ENCODE data around the gene CADM1. TPM values are rescaled to one million over a fixed set of nuclear protein-coding genes. Genes with fewer than 3 reads are reported as not detected.

CADM1 gene
- total and polyA plus RNA-seq, 10 of the 15 experiments (the other 5 are each of a cell fraction or from before 2014, with no cell fraction given): 0.03 to 0.48 (median 0.15) TPM; not detected in 3

GRCh38 chr11:115460512-115460911 is 43.7 kb downstream of the CADM1 start:
- Histone ChIP-seq H3K79me2 (ENCODE audit: control insufficient read depth, insufficient read depth, low read length) (no peaks in the 10 kb centered on the region), H3K9ac (ENCODE audit: control insufficient read depth, insufficient read depth, low read length) (no peak overlapping the region), H4K20me1 (ENCODE audit: control insufficient read depth, insufficient read depth) (no peaks in the 10 kb centered on the region), H3K4me3 (no peak overlapping the region), H3K27me3 (replicated peaks in 1 of 2; ENCODE audit: control insufficient read depth in 2 of 2, insufficient read depth in 2 of 2, low read length in 1 of 2) (peaks cover 0 to 6% of the 10 kb centered on the region in 2 experiments; a peak in 1 of 4 replicates), H3K27ac (ENCODE audit: control insufficient read depth, insufficient read depth) (no peak overlapping the region), H3K4me1 (ENCODE audit: control insufficient read depth, insufficient read depth, low read length) (no peaks in the 10 kb centered on the region), H3K36me3 (ENCODE audit: control insufficient read depth in 2 of 2, insufficient read depth in 2 of 2, low read length in 1 of 2) (no peaks in the 10 kb centered on the region), H3K4me2 (ENCODE audit: control insufficient read depth, insufficient read depth) (no peak overlapping the region), H3K9me3 (replicated peaks; ENCODE audit: control insufficient read depth, insufficient read depth, low read length) (no peaks in the 10 kb centered on the region), H2AFZ (ENCODE audit: control insufficient read depth, low read depth, low read length) (no peak overlapping the region)
- 96% methylated on average over 1 of the region's 1 CpG for WGBS (ENCODE audit: insufficient coverage, insufficient replicate concordance, low lambda C conversion rate, missing lambda C conversion rate)
- FAIRE-seq: no peak
- no TSS peak for BruUV-seq (replicated peaks)
- no peak for DNase-seq (ENCODE audit: low read depth, low spot score)
- ChIA-PET SMC1A (ENCODE audit: uncharacterized antibody, unreplicated experiment) (no interaction called here), CTCF (no interaction called here), RAD21 (ENCODE audit: unreplicated experiment) (no interaction called here), POLR2A (no interaction called here)
- TF ChIP-seq, protein P1, sequence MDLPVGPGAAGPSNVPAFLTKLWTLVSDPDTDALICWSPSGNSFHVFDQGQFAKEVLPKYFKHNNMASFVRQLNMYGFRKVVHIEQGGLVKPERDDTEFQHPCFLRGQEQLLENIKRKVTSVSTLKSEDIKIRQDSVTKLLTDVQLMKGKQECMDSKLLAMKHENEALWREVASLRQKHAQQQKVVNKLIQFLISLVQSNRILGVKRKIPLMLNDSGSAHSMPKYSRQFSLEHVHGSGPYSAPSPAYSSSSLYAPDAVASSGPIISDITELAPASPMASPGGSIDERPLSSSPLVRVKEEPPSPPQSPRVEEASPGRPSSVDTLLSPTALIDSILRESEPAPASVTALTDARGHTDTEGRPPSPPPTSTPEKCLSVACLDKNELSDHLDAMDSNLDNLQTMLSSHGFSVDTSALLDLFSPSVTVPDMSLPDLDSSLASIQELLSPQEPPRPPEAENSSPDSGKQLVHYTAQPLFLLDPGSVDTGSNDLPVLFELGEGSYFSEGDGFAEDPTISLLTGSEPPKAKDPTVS (IDR thresholded peaks at IDR 0.05; ENCODE audit: low read depth, low read length): no peak
- TF ChIP-seq, protein P2, sequence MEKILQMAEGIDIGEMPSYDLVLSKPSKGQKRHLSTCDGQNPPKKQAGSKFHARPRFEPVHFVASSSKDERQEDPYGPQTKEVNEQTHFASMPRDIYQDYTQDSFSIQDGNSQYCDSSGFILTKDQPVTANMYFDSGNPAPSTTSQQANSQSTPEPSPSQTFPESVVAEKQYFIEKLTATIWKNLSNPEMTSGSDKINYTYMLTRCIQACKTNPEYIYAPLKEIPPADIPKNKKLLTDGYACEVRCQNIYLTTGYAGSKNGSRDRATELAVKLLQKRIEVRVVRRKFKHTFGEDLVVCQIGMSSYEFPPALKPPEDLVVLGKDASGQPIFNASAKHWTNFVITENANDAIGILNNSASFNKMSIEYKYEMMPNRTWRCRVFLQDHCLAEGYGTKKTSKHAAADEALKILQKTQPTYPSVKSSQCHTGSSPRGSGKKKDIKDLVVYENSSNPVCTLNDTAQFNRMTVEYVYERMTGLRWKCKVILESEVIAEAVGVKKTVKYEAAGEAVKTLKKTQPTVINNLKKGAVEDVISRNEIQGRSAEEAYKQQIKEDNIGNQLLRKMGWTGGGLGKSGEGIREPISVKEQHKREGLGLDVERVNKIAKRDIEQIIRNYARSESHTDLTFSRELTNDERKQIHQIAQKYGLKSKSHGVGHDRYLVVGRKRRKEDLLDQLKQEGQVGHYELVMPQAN (conservative IDR thresholded peaks at IDR 0.05): no peak
- TF ChIP-seq MAX (IDR thresholded peaks at IDR 0.05; ENCODE audit: low read depth, low read length) (no peak), STAT3 (IDR thresholded peaks at IDR 0.05; ENCODE audit: low read depth, low read length) (no peak), EZH2 (IDR thresholded peaks at IDR 0.05; ENCODE audit: borderline replicate concordance, control insufficient read depth, low read depth, low read length) (no peak), CBFB (IDR thresholded peaks at IDR 0.05; ENCODE audit: low read depth) (no peak), IKZF2 (IDR thresholded peaks at IDR 0.05) (no peak), TAF1 (IDR thresholded peaks at IDR 0.05; ENCODE audit: borderline replicate concordance, low read depth, low read length) (no peak), SIN3A (IDR thresholded peaks at IDR 0.05; ENCODE audit: low read depth, low read length) (no peak), ATF3 (IDR thresholded peaks at IDR 0.05; ENCODE audit: borderline replicate concordance, extremely low read depth, low read depth, low read length) (no peak), POLR2A (IDR thresholded peaks at IDR 0.05; ENCODE audit: low read depth, low read length) (no peak), NFYB (IDR thresholded peaks at IDR 0.05; ENCODE audit: insufficient read depth, low read depth, low read length) (no peak), CREB1 (IDR thresholded peaks at IDR 0.05; ENCODE audit: low read depth) (no peak), KLF5 (IDR thresholded peaks at IDR 0.05; ENCODE audit: partially characterized antibody) (no peak), ZNF207 (IDR thresholded peaks at IDR 0.05; ENCODE audit: borderline replicate concordance) (no peak), CHD1 (IDR thresholded peaks at IDR 0.05; ENCODE audit: low read depth, low read length) (no peak), ZNF687 (IDR thresholded peaks at IDR 0.05) (no peak), POU2F2 (IDR thresholded peaks at IDR 0.05; ENCODE audit: borderline replicate concordance, low read depth, low read length) (no peak), RCOR1 (conservative IDR thresholded peaks at IDR 0.05; ENCODE audit: low read depth, low read length) (no peak)
- in situ Hi-C loops (cut with MboI): no loop called here
- no peak for ATAC-seq
- intact Hi-C loops (cut with micrococcal nuclease; ENCODE audit: unreplicated experiment): no loop called here
